GM19328 (cell line): ENCODE data around the gene PARK7.

Experiments
- ATAC-seq: cut with Tn5 transposase; IDR thresholded peaks from one replicate; pipeline ENCODE4 v1.9.1; 2021; ENCODE audit warnings: mild to moderate bottlenecking, moderate library complexity; ENCODE audit not compliant: unreplicated experiment

The PARK7 gene

DNA sequence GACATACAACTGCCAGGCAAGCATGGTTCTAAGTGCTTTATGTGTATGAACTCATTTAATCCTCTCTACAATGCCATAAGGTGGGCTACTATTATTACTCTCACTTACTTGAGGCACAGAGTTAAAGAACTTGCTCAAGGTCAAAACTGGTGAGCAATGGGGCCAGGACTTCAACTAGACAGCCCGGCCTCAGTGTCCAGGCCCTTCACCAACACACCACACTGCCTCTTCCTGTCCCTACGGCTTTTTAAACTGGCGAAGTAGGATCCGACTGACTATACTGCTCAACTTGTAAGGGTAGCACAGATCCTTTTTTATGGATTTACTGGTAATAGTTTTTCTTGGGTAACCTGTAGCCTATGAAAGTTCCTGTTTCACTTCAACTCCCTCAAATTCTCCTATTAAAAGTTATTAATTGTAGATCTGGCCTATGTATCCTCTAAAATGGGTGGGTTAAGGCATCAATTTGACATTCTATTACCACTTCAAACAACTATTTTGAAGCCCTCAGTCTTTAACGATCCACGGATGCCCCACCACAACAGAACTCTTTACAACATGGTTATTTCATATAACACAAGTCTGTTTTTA is 60.3 kb downstream of the PARK7 start:
- ATAC-seq: no peak

DNA sequence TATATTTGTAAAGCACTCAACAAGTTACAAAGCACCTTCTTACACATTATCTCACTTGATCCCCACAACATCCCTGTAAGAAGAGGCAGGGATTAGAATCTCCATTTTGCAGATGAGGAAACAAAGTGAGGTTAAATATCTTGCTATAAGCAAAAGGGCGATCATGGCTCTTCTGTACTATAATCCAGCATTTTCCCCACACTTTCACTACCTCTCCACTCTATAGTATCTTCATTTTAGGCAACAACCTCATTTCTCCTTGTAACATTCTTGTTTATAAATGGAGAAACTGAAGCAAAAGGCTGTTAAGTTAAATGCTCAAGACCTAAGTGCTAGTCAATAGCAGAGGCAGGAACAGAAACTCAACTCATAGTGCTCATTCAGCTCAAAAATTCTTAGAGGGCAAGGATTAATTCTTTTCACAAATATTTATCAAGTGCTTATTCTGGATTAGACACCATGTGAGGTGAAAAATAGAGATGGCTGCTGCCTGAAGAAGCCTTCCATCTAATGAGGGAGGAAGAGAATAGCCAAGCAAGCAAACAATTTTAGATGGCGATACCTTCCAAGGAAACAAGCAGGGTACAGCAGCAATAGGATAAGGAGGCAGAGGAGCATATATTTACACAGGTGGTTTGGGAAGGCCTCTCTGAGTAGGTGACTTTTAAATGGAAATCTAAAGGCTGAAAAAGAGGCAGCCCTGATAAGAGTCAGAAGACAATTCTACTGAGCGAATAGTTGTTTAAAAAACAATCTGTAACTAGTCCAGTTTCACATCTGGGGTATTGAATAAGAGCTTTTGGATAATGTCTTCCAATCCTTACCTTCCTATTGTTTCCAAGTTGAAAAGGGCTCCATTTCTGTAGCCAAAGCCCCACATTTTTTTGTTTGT is 61.1 kb downstream of the PARK7 start:
- ATAC-seq: no peak

DNA sequence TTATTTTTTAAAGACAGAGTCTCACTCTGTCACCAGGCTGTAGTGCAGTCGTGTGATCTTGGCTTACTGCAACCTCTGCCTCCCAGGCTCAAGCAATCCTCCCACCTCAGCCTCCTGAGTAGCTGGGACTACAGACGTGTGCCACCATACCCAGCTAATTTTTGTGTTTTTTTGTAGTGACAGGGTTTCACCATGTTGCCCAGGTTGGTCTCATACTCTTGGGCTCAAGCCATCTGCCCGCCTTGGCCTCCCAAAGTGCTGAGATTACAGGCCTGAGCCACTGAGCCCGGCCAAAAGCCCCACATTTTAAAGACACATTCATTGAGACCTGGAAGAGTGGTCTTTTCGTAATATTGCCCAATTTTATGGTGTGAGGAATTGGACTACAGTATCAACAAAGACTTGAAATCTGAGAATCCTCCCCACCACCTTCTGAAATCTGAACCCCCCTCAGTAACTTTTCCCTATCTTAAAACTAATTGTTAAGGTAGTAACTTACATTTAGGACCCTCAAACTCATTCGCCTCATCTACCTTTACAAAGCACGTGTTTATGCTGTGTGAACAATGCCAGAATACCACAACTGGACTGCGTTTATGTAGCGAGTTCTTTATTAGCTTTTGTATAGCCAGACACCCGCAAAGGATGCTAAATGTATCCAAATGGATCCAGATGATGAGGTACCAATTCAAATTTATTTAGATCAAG is 61.9 kb downstream of the PARK7 start:
- ATAC-seq: no peak

DNA sequence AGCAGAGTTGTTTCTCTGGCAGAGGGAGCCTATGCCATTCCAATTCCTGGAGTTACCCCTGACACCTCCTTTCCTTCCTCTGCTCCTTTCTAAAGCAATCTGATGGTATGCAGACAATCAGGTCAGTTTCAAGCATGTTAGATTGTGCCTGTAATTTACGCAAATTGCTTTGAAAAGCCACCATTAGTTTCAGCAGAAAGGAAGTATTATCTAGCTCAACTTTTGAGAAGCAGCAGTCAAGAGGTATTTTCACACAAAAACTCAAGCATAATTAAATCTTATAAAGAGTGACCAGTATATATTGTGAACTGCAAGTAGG is 62.4 kb downstream of the PARK7 start:
- no peak for ATAC-seq

DNA sequence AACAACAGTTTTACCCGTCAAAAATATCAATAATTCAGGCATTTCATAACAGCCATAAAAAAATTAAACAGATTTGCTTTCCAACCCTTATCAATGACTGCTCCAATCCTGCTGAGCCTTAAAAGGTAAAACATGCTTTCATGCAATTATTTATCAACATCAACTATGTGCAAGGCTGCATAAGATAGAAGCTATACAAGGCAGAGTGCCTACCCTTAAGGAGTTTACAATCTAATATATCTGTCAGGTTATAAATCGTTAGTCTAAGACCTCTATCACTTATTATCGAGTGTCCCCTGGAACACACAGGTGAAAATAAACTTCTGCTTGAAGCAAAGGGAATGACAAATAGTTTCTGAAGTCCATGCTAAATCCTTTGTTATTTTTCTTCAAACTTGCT is 62.8 kb downstream of the PARK7 start:
- ATAC-seq: no peak

DNA sequence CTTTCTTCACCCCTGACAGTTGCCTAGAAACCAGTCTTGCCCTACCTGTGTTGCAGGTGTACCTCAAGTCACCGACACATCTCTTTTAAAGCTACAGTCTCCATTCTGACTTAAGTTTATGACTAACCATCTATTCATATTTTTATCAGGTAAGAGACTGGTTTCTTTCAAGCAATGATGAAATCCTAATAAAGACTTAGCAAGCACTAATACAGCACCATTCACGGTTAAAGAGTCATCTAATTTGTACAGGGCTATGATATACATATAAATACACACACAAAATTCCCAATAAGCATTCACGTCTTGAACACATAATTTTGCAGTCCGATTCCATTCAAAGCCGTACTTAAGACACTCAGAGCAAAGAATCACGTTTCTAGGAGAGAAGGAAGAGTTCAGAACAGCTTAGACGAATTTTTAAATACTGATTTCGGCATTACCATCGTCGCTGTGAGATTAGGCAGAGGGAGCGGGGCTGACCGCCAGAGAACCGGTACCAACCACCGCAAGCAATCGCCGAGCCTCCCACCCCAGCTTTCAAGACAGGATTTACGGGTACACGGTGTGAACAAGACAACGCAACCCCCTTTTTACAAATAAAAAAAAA is 63.7 kb downstream of the PARK7 start:
- no peak for ATAC-seq

DNA sequence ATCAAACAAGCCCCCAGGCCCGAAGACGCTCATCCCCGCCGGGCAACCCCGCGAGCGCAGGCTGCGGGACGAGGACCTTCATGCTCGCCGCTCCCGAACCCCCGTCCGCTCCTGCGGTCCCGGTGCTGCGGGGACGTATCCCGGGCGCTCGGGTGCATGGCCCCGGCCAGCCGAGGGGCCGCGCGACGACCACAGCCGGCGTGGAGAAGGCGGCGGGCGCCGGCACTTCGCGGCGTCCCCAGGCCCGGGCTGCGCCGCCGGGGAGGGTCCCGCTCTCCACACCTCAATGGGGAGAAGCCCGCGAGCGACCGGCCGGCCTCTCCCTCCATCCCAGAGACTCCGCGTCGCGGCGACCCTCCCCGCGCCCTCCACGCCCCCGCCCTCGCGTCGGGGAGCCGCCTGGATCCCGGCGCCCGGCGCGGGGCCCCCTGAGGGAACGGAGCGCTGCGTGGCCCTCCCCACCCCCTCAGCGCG is 64.2 kb downstream of the PARK7 start:
- ATAC-seq: no peak

DNA sequence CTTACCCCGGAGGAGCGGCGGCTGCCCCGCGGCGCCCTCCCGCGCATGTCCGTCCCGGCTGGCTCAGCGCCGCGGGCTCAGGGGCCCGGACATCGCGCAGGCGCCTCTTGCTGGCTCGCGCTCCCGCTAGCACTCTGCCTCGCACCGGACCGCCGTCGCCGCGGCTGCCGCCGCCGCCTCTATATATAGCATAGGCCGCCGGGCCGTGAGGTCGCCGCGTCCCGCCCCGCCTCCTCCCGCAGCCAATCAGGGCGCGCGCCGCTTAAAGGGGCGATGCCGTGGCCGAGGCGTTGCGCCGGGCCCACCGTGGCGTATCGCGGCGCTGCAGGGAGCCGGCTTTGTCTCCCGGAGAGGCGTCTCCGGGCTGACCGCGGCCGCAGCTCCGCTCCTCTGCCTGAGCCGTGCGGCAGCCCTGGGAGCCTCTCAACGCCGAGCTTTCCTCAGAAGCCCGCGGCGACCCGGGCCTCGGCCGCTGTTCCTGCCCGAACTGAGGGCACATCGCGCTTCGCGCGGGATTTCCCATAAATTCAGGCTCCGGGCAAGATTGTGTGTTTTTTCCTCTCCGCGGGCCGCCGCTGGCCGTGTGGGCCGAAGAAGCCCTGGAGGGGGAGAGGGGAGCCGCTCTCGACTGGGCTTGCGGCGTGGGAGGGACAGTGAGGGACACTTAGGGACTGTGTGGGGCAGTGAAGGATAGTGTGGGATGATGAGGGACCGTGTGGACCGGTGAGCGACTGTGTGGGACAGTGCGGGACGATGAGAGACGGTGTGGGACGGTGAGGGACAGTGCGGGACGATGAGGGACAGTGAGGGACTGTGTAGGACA is 64.9 kb downstream of the PARK7 start, which contains the start of gene ERRFI1:
Gene ERRFI1 (minus strand): TSS at position 157 of the 823 bp plus-strand sequence. CDS start 10,690 bp downstream, outside the sequence.
- peak; percentile 79 for ATAC-seq

DNA sequence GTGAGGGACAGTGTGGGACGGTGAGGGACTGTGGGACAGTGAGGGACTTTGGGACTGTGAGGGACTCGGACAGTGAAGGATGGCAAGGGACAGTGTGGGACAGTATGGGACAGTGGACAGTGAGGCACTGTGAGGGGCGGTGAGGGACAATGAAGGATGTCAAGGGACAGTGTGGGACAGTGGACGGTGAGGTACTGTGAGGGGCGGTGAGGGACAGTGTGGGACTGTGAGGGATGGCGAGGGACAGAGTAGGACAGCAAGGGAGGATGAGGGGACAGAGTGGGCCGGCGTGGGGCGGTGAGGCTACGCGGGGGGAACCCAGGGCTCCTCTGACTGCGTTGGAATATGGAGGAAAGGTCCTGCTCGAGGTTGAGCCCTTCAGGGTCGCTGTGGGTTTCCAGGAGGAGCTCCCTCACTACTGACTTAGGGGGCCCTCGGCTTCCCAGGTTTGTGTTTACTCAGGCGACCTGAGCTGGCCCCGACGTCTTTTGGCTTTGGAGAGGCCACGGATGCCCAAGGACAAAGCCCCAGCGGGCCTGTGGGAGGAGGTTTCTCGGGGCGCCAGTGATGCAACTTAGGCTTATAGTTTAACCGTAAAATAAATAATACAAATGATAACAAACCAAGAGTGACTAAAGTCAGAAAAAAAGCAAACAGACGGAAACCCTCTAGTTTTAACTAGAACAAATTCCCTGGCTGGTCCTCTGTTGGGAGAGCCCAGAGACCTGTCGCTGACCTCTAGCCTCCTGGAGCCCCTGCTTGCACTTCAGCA is 65.7 kb downstream of the PARK7 start:
- ATAC-seq: no peak

DNA sequence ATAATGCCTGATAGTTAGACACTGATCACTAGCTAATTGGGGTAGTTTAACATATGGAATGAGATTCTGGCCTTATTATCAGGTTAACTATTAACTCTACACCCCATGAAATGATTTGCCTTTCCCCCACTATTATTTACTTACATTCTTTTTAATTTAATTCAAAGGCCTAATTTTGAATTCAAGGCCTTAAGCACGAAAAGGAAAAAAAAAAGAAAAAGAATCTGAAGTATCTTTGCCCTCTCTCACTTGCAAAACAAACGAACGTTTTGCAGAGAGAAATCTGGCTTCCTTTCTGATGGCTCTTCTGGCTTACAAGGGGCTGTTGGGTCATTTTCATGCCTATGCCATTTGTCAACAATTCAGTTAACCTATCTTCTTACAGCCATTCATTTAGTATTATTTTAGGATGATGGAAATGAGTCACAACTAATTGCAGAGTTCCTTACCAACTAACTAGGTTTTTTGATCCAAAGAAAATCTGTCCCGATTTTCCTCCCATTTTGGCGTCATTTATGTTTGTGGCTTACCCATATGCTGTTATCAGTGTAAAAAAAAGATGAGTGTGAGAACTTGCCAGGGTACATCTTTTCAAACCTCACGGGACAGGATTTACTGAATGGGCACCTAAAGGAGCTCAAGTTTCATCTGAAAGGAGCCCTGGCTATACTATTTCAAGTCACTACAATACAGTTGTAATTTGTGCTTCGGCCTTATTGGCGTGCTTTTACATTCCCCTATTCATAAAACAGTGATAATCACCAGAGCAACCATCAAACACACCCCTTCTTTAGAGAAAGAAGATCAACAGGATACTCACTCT is 66.4 kb downstream of the PARK7 start:
- ATAC-seq: no peak

DNA sequence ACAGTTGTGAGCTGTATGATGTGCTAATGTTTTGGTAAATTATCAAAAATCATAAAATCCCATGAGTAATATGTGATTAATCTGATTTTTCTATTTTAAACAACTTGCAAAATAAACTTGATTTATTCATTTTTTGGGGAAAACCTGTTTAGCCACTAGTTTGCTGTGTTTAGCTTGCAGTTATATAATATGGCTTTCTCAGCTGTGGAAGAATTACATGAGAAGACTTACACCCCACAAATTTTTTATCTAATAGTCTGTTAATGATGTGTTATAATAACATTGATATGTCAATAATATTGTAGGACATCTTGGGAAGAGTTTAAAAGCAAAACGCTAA is 67.0 kb downstream of the PARK7 start:
- no peak for ATAC-seq

DNA sequence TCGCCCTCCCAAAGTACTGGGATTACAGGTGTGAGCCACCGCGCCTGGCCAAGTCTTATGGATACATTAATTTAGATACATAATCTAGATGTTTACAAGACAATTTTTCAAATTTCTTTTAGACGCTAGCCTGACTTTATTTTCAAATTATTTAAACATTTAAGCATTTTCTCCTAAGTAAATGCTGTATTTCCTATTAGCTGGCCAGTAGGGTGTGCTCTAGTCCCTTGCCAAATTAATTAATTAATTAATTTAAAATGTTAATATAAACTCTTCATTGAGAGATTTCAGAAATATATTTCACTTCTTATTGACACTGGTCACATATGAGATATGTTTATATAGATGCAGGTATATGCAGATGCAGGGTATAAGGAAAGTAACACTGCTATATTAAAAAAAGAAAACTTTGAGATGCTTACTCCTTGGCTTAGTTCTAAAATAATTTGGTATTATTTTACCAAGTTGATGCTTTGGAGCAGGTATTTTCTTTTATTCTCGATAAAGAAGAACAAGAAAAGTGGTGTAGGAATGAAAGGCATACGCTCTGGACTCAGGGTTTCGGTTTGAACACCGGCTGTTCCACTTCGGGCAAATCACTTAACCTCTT is 69.8 kb downstream of the PARK7 start:
- ATAC-seq: no peak

DNA sequence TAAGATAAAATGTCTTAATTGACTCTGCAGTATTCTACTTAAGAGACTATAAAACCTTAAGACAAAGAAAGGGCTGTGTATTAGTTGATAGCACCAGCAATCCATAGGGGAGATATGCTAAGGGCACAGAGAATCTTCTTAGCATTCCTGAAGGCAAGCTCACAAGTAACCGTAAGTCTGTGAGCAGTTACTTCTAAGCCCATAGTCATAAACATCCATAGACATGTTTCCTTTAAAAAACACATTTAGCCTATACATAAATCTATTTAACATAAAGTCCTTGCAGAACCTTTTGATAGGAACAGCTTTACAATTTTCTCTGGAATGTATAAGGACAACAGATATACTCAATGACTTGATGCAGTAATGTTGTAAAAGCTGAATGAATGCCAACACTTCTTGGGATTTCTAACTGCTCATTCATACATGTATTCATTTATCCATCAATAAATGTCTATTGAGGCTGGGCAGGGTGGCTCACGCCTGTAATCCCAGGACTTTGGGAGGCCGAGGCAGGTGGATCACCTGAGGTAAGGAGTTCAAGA is 70.9 kb downstream of the PARK7 start:
- no peak for ATAC-seq

DNA sequence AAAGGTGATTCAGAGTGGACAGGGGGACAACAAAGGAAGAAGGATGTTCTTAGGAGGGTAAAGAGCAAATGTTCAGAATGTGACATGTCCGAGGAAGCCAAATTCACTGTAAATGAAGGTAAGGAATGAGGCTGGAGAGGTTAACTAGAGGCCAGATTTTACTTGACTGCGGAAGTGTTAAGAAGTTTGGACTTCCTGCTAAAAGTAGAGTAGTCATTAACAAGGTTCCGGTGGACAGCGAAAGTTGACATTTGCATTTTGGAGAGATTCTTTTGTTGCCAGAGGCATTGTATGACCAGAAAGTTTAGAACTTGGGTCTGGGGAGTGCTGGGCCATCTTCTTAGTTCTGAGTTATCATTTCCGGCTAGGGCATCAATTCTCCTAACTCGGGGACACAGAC is 71.8 kb downstream of the PARK7 start:
- no peak for ATAC-seq
